Left lung (tissue), 10 donors: Measurements from ENCODE around the gene MAN2B1. TPM values are rescaled to one million over a fixed set of nuclear protein-coding genes. Genes with fewer than 3 reads are reported as not detected.

ENCODE experiments used
- ATAC-seq: fragments of 200-7000 bp; cut with Tn5 transposase; one replicate; pipeline ENCODE4 v1.9.1; 2020; ENCODE audit warnings: moderate library complexity
- DNase-seq, 4 donors: peaks; one replicate each; pipeline ENCODE4 v3.0.0-alpha.2; 2013 to 2020
- H3K27ac ChIP-seq, 2 donors: fragments of 200-600 bp; sonication (generic) in 1 of 2; one replicate each; pipeline versions ENCODE4 v1.5.0 to v1.8.0; 2020 to 2021
- H3K27me3 ChIP-seq, 2 donors: fragments of 200-600 bp; sonication (generic) in 1 of 2; one replicate each; pipeline versions ENCODE4 v1.5.0 to v1.8.0; 2020 to 2021
- H3K36me3 ChIP-seq, 2 donors: fragments of 200-600 bp; sonication (generic) in 1 of 2; one replicate each; pipeline versions ENCODE4 v1.5.0 to v1.8.0; 2020 to 2021
- H3K4me1 ChIP-seq, 2 donors: fragments of 200-600 bp; one replicate each; pipeline ENCODE4 v1.8.0; 2021
- H3K4me3 ChIP-seq, 2 donors: fragments of 200-600 bp; sonication (generic) in 1 of 2; one replicate each; pipeline versions ENCODE4 v1.5.0 to v1.8.0; 2020 to 2021; ENCODE audit warnings: mild to moderate bottlenecking in 1 of 2
- H3K9me3 ChIP-seq, 2 donors: fragments of 200-600 bp; sonication (generic) in 1 of 2; one replicate each; pipeline versions ENCODE4 v1.5.0 to v1.8.0; 2020 to 2021
- CTCF ChIP-seq, 2 donors: fragments of 200-600 bp; sonication (generic) in 1 of 2; IDR thresholded peaks; one replicate each; pipeline versions ENCODE4 v1.5.0 to v1.8.0; 2021; ENCODE audit warnings: antibody characterized with exemption in 2 of 2
- intact Hi-C, 2 donors: fragments of 100-400 bp; cut with DNase I; formaldehyde crosslinking; loops; one replicate each; pipeline versions ENCODE4 v1.11.2 to v1.14.2; 2022
- polyA plus RNA-seq, 6 donors: library from polyadenylated mRNA; unstranded; fragments of 120-200 nt; gene quantifications; one replicate each; pipeline ENCODE4 v1.2.1, GENCODE V29; 2013; ENCODE audit not compliant: insufficient read length in 6 of 6
- total RNA-seq, 2 donors: library from RNA; stranded (reverse); fragmentation: NEBNext Ultra II Directional; extraction: Animal tissue kit (Norgen Biotek cat#: 25700); gene quantifications; one replicate each; pipeline ENCODE4 v1.2.1, GENCODE V29; 2021
- donor health status: DM: no; HTN: yes; CAD: no.
- donor health status: DM: no; HTN: no; CAD: no.

MAN2B1 gene
- total and polyA plus RNA-seq, 8 donors, result 31.7 to 176 (median 40.2) TPM

GRCh38 chr19:12611361-12611699 lies 55.2 kb downstream of the MAN2B1 start:
- peaks cover 0 to 19% of the 10 kb centered on the region in 2 donors for H3K36me3 ChIP-seq
- ATAC-seq, result peak; percentile 82
- intact Hi-C loops, result no loop called here
- no peaks in the 10 kb centered on the region for H3K27me3 ChIP-seq
- DNase-seq, result peak in 3 of 4 donors; percentile 69 to 88 (median 72)
- peaks cover 13 to 61% of the 10 kb centered on the region in 2 donors for H3K4me1 ChIP-seq
- TF ChIP-seq CTCF (IDR thresholded peaks at IDR 0.05), result no peak
- no peaks in the 10 kb centered on the region for H3K9me3 ChIP-seq
- peak overlapping the region; percentile 94 to 97 for H3K4me3 ChIP-seq
- H3K27ac ChIP-seq, result peak overlapping the region; percentile 96 to 97

- no peak for TF ChIP-seq CTCF (IDR thresholded peaks at IDR 0.05)
- H3K36me3 ChIP-seq, result peaks cover 0 to 19% of the 10 kb centered on the region in 2 donors
- no peaks in the 10 kb centered on the region for H3K27me3 ChIP-seq
- peak within 1 kb of the TSS; percentile 94 to 97 for H3K4me3 ChIP-seq
- H3K9me3 ChIP-seq, result no peaks in the 10 kb centered on the region
- H3K4me1 ChIP-seq, result peaks cover 11 to 55% of the 10 kb centered on the region in 2 donors
- intact Hi-C loops, result no loop called here
- ATAC-seq, result peak; percentile 99
- DNase-seq, result peak; percentile 96 to 98 (median 97)
- peak within 1 kb of the TSS; percentile 96 to 97 for H3K27ac ChIP-seq
Observed at GRCh38 chr19:12610540-12611360, 55.8 kb downstream of the MAN2B1 start, which contains the start of the genes ZNF490 and ZNF791. ZNF490 (minus strand) TSS chr19:12610813; CDS start chr19:12610680, 133 bp downstream. ZNF791 (plus strand) TSS chr19:12610920; CDS start chr19:12611080, 160 bp downstream.

GRCh38 chr19:12607631-12608030 lies 58.9 kb downstream of the MAN2B1 start:
- no peak overlapping the region for H3K27ac ChIP-seq
- no peaks in the 10 kb centered on the region for H3K27me3 ChIP-seq
- ATAC-seq (no peak), DNase-seq (no peak)
- peaks cover 11 to 33% of the 10 kb centered on the region in 2 donors for H3K4me1 ChIP-seq
- intact Hi-C loops, result no loop called here
- peaks cover 0 to 28% of the 10 kb centered on the region in 2 donors for H3K36me3 ChIP-seq
- no peaks in the 10 kb centered on the region for H3K9me3 ChIP-seq
- no peak for TF ChIP-seq CTCF (IDR thresholded peaks at IDR 0.05)
- no peak overlapping the region for H3K4me3 ChIP-seq

GRCh38 chr19:12606796-12607195 lies 59.7 kb downstream of the MAN2B1 start:
- no peak for ATAC-seq

More at GRCh38 chr19:12606796-12607195, 59.7 kb downstream of the MAN2B1 start:
- no peak for TF ChIP-seq CTCF (IDR thresholded peaks at IDR 0.05)
- intact Hi-C loops, result no loop called here
- no peak for DNase-seq
- H3K4me1 ChIP-seq, result peaks cover 9 to 25% of the 10 kb centered on the region in 2 donors
- H3K27me3 ChIP-seq, result no peaks in the 10 kb centered on the region
- no peak overlapping the region for H3K27ac ChIP-seq
- no peak overlapping the region for H3K4me3 ChIP-seq
- peaks cover 0 to 31% of the 10 kb centered on the region in 2 donors for H3K36me3 ChIP-seq
- H3K9me3 ChIP-seq, result no peaks in the 10 kb centered on the region
